GM21381 (cell line): ENCODE results near the gene GOSR2.
"Not testable (repeated sequence)": the region's sequence is repeated elsewhere in the genome, so short reads cannot be mapped to it uniquely, and the experiment has no call there.

Experiments
- ATAC-seq: cut with Tn5 transposase; IDR thresholded peaks from one replicate; pipeline ENCODE4 v1.9.1; 2021; ENCODE audit warnings: mild to moderate bottlenecking, moderate library complexity; ENCODE audit not compliant: unreplicated experiment

Gene GOSR2

DNA sequence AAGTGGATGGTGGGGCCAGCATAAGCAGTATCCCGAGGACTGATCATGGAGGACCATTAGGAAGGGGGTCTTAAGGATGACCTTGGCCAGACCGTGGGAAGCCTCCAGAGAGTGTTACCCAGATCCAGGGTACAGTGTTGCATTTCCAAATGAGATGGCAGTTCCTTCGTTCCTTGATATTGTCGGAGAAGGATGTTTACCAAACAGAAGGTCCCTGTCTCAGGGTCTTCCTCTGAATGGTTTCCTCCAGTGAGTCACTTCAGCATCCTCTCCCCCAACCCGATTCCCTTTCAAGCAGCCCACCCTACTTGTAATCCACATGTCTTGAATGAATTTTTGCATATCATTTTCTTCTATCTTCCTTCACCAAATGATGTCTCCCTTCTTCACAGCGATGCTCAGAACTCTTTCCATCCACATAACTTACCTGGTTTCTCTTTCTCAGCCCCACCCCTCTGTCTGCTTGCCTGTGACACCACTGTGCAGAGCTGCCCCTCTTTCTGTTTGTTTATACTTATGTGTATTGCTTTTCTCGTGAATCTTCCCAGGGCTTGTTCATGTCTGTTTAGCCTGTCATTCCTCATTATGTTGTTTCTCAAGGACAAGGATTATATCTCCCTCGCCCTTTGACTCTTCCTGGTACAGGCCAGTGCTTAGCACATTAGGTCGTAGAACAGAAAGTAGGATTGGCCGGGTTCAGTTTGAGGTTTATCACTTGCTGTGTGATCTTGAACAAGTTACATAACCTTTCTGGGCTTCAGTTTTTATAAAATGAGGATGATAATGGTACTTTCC, 5.7 kb downstream of the GOSR2 start:
- no peak for ATAC-seq

GRCh38 chr17:46929413-46929812, 6.5 kb downstream of the GOSR2 start:
- ATAC-seq: no peak

DNA sequence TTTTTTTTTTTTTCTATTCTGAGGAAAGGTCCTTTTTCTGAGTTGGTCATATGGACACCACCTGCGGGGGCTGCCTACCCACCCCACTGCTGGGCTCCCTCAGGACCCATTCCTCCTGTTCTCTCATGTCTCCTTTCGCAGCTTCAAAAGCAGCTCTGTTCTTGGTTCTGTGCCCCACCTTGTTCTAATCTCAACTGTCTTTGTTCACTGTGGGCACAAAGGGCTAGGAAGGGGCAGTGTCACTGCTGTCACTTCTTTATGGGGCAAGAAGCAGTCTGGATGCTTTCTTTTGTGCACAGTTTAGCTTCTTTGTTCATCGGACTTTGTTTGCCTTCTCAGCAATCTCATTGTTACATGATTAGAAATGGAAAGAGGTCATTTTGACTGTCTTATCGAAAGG, 7.1 kb downstream of the GOSR2 start:
- no peak for ATAC-seq

DNA sequence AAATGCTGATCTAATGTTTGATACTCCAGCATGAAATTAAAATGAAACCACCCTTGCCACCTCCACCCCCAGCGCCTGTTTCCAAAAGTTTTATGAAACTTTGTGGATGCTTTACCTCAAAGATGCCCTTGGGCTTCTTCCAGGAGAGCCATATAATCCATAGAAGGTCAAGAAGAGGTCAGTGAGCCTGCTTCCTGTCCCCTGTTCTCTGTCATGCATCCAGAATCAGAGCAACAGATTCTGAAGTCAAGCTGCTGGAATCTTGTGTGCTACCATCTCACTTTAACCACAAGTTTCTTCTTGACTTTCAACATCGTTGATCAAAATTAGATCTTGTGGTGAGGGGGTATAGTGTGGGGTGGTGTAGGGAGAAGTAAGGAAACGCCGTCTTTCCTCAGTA, 8.6 kb downstream of the GOSR2 start:
- no peak for ATAC-seq

DNA sequence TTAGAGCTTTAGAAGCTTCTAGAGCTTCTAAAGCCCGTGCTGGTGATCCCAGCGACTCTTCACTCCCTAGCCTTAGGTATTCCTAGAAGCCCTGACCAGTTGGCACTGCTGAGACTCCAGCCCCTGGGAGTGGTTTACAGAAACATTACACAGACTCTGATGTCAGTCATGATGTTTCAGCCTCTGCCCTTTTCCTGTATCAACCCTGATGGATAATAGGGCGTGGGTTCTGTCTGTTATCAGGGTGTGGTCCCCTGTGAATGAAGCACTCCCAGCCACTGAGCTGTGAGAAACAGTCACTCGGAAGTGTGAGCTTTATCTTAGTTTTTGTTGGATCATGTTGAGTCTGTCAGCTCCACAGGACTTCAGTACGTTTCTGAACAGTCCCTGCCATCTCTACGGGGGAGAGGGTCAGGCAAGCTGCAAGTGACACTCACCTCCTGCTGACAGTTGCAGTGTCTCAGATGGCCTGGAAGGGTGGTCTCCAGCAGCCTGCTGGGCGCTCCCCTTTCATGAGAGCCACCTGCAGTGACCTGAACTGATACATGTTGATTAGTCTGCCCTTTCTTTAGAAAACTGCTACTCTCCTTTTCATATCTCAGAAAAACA, 12.8 kb downstream of the GOSR2 start:
- ATAC-seq: no peak

DNA sequence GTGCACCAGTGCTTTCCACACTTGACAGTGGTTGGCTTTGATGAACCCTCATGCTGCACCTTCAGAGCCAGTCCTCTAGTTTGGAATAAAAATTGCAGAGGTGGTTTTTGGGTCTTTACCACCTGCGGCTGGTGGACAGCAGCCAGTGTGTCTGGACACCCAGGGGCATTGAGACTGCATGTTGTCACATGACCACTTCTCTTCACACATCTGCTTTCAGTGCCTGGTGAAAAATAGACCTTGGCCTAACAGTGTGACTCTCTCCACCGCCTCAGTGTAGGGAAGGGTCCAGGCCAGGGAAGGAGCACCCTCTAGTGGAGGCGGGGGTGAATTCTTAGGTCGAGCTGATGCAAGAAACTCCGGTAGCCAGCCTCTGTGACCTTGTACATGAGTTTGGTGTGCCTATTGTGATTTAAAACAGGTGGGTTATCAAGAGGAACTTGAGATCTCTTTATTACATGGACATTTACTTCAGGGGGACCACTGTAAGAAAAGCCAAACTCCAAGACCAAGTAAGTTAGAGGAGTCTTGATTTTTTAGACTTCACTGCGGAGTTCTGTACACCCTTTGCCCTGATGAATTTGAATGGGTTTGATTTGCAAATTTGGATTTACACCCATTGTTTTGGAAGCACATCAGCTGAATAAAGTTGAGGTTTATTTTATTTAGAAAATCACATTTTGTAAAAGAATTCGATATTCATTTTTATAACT, 17.9 kb downstream of the GOSR2 start:
- ATAC-seq: no peak

DNA sequence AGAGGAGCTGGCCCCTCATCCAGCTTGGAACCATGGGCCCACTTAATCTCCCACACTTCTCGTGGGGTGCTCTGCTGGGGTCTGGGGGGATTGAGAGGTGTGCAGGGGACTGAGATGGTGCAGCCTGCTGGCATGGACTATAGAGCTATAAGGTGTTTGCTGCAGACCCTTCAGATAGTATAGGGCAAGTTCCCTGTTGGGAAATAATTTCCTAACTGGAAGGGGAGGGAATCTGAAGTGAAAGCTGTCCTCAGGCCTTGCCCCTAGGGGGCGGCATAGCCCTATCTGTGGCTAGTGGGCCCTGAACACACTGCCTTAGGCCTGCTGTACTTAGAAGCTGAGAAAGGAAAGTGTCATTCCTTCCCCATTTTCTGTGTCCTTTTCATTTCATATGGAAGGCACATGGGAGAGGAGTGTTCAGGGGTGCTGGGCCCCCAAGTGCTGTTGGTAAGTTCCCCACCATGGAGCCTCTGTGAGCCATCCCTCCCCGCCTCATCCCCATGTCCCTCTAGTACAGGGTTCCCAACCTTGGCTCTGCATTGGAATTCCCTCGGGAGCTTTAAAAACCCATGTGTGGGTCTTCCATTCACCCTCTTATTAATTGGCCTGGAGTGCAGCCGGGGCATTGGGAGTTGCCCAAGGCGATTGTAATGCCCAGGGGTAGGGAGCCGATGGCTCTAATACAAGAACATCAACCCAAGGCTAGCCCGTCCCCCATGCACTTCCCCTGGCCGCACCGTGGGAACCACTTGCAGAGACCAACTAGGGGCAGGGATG, 19.7 kb downstream of the GOSR2 start:
- ATAC-seq: no peak

GRCh38 chr17:46943218-46943500, 20.2 kb downstream of the GOSR2 start:
- ATAC-seq: no peak

- ATAC-seq: no peak
Measured at GRCh38 chr17:46943501-46944393, 20.8 kb downstream of the GOSR2 start.

- ATAC-seq: no peak
Measured at GRCh38 chr17:46944931-46945330, 22.0 kb downstream of the GOSR2 start.

- no peak for ATAC-seq
Measured at GRCh38 chr17:46947216-46947615, 24.3 kb downstream of the GOSR2 start.

GRCh38 chr17:46948544-46948943, 25.6 kb downstream of the GOSR2 start:
- ATAC-seq: no peak

- ATAC-seq: no peak
Measured at GRCh38 chr17:46949291-46950174, 26.6 kb downstream of the GOSR2 start.

DNA sequence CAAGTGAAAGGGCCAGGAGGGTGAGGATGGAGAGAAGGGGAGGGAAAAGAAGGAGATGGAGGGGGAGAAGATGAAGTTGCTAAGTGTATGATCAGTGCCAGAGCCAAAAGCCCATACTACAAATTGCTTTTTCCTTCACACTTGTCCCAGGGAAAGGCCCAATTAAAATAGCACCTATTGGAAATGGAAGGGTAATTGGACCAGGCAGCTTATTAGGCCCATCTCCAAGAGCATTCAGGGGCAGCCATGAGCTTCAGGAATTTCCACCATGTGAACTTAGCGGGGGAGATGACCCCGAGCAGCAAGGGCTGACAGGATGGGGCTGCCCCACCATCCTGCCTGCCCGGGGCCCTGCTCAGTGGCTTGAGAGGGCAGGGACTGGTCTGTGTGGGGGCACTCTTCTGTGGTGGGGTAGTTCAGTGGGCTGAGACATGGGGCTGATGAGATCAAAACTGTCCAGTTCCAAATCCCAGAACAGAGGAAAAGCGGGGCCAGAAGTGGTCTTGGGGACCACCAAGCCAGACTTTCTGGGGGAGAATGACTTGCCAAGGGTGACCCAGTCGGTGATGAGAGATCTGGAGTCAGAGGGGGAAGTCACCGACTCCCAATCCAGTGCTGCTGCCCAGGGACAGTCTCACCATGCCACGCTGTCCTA, 27.5 kb downstream of the GOSR2 start:
- no peak for ATAC-seq

- no peak for ATAC-seq
Measured at GRCh38 chr17:46950997-46951621, 28.1 kb downstream of the GOSR2 start.

- ATAC-seq: no peak
Measured at GRCh38 chr17:46951706-46952105, 28.7 kb downstream of the GOSR2 start.

DNA sequence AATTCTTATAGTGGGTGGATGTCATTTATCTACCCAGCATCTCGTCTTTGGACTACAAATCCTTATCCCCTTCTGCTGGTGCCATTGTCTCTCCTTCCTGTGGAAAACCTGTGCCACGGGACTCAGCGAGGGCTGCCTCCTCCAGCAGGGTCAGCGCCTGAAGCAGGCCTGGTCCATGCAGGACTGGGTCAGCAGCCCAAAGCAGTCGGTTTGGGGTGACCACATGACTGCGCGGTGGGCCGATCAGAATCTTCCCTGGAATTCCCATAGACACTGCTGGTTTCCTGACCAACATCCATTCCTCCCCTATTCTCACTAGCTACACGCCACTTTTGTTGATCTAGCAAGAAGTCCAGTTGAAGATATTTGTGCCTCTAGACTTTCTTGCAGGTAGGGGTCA, 29.2 kb downstream of the GOSR2 start:
- ATAC-seq: no peak

DNA sequence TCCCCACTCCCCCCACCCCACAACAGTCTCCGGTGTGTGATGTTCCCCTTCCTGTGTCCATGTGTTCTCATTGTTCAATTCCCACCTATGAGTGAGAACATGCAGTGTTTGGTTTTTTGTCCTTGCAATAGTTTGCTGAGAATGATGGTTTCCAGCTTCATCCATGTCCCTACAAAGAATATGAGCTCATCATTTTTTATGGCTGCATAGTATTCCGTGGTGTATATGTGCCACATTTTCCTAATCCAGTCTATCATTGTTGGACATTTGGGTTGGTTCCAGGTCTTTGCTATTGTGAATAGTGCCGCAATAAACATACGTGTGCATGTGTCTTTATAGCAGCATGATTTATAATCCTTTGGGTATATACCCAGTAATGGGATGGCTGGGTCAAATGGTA, 30.2 kb downstream of the GOSR2 start:
- ATAC-seq: not testable (repeated sequence)
